BE2C (cell line): ENCODE results near the gene TMEM82.
A peak's percentile ranks its signal among the peaks of the same experiment; 100 is the strongest.

Experiments used
- DNase-seq: peaks from one replicate; pipeline ENCODE4 v3.0.0-alpha.2; 2020
- H3K27me3 ChIP-seq: fragments of 250-450 bp; sonication (Bioruptor Pico); 2 replicates; pipeline ENCODE4 v1.5.1; 2020; ENCODE audit warnings: mild to moderate bottlenecking
- H3K36me3 ChIP-seq: fragments of 250-450 bp; sonication (Bioruptor Pico); 2 replicates; pipeline ENCODE4 v1.5.1; 2020; ENCODE audit warnings: mild to moderate bottlenecking
- H3K4me1 ChIP-seq: fragments of 250-450 bp; sonication (Bioruptor Pico); 2 replicates; pipeline ENCODE4 v1.5.1; 2020
- H3K4me3 ChIP-seq: 2 replicates; pipeline ENCODE4 v1.5.1; 2011; ENCODE audit warnings: low read depth, low read length
- H3K9me3 ChIP-seq: fragments of 250-450 bp; sonication (Bioruptor Pico); 2 replicates; pipeline ENCODE4 v1.5.1; 2020
- CTCF ChIP-seq: IDR thresholded peaks from 2 replicates; pipeline ENCODE4 v1.5.1; 2012; ENCODE audit warnings: mild to moderate bottlenecking, low read depth, low read length

TMEM82 gene

GRCh38 chr1:15758343-15758931, 16.1 kb downstream of the TMEM82 start, which contains the start of gene FBLIM1:
Gene FBLIM1 (plus strand): TSS chr1:15758795. CDS start chr1:15764984, 6,189 bp downstream.
- Histone ChIP-seq H3K36me3 (no peaks in the 10 kb centered on the region), H3K4me1 (peaks cover 12% of the 10 kb centered on the region; the same call in 1 of the 2 replicates), H3K9me3 (no peaks in the 10 kb centered on the region), H3K4me3 (peak within 1 kb of the TSS; percentile 37), H3K27me3 (peaks cover 6% of the 10 kb centered on the region; the same call in 1 of the 2 replicates)
- no peak for DNase-seq
- no peak for TF ChIP-seq CTCF

- TF ChIP-seq CTCF, result no peak
- DNase-seq, result no peak
These were observed 16.8 kb downstream of the TMEM82 start for GRCh38 chr1:15758953-15759661.

GRCh38 chr1:15760520-15761211, 18.4 kb downstream of the TMEM82 start:
- H3K9me3 ChIP-seq, result no peaks in the 10 kb centered on the region
- H3K4me3 ChIP-seq, result peak overlapping the region; percentile 19; the same call in 1 of the 2 replicates
- no peaks in the 10 kb centered on the region for H3K36me3 ChIP-seq
- peaks cover 12% of the 10 kb centered on the region; the same call in 1 of the 2 replicates for H3K4me1 ChIP-seq
- TF ChIP-seq CTCF, result no peak
- no peak for DNase-seq
- peaks cover 6% of the 10 kb centered on the region; the same call in 1 of the 2 replicates for H3K27me3 ChIP-seq

More at GRCh38 chr1:15758953-15759661, 16.8 kb downstream of the TMEM82 start:
- H3K27me3 ChIP-seq, result peaks cover 6% of the 10 kb centered on the region; the same call in 1 of the 2 replicates
- peaks cover 12% of the 10 kb centered on the region; the same call in 1 of the 2 replicates for H3K4me1 ChIP-seq
- no peaks in the 10 kb centered on the region for H3K9me3 ChIP-seq
- H3K4me3 ChIP-seq, result peak overlapping the region; percentile 37
- H3K36me3 ChIP-seq, result no peaks in the 10 kb centered on the region

- Histone ChIP-seq H3K9me3 (no peaks in the 10 kb centered on the region), H3K36me3 (no peaks in the 10 kb centered on the region), H3K27me3 (peaks cover 6% of the 10 kb centered on the region; the same call in 1 of the 2 replicates), H3K4me1 (peaks cover 12% of the 10 kb centered on the region; the same call in 1 of the 2 replicates), H3K4me3 (no peak overlapping the region)
- DNase-seq, result no peak
- TF ChIP-seq CTCF, result no peak
These were observed 19.2 kb downstream of the TMEM82 start for GRCh38 chr1:15761366-15762128.

- H3K4me1 ChIP-seq, result peaks cover 11% of the 10 kb centered on the region; the same call in 1 of the 2 replicates
- no peak for DNase-seq
- TF ChIP-seq CTCF, result no peak
- H3K4me3 ChIP-seq, result no peak overlapping the region
- H3K27me3 ChIP-seq, result peaks cover 6% of the 10 kb centered on the region; the same call in 1 of the 2 replicates
- no peaks in the 10 kb centered on the region for H3K9me3 ChIP-seq
- H3K36me3 ChIP-seq, result no peaks in the 10 kb centered on the region
These were observed 20.2 kb downstream of the TMEM82 start for GRCh38 chr1:15762546-15762945.
